GM18907 (cell line): ENCODE measurements around the gene GPR12.
A peak's percentile ranks its signal among the peaks of the same experiment; 100 is the strongest.

Source experiments
- ATAC-seq: cut with Tn5 transposase; IDR thresholded peaks from one replicate; pipeline ENCODE4 v1.9.1; 2021; ENCODE audit warnings: mild to moderate bottlenecking, moderate library complexity; ENCODE audit not compliant: unreplicated experiment

GPR12 gene

GRCh38 chr13:26707122-26708006 is 53.2 kb downstream of the GPR12 start:
- ATAC-seq = peak; percentile 71

GRCh38 chr13:26706381-26706780 is 54.2 kb downstream of the GPR12 start:
- ATAC-seq = no peak

GRCh38 chr13:26705536-26705935 is 55.0 kb downstream of the GPR12 start:
- no peak for ATAC-seq
